ENCODE data around the gene SIN3A. TPM values are rescaled to one million over a fixed set of nuclear protein-coding genes. Genes with fewer than 3 reads are reported as not detected.

Gene SIN3A
- total and polyA plus RNA-seq, 2 donors (not counting 1 experiment from before 2014, with no cell fraction given) = 32.0 to 153 TPM

DNA sequence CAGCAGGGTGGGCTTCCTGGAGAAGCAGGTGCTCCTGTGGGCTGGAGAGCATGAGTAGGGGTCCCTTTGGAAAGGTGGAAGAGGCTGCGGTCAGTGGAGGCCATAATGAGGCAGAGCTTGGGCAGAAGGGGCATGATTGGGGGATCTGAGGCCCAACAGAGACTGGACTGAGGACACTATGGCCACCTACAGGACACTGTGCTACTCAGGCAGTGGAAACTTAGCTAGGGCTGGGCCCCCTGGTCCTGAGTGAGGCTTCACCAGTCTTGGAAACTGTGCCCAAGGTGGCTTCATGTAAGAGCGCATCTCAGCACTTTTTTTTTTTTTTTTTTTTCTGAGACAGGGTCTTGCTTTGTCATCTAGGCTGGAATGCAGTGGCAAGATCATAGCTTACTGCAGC lies 121.9 kb downstream of the SIN3A start:
- H3K9me3 Mint-ChIP-seq (ENCODE audit: insufficient read depth) = no peaks in the 10 kb centered on the region
- H3K27ac ChIP-seq (ENCODE audit: low read length in 2 of 2) = no peak overlapping the region
- no peaks in the 10 kb centered on the region for H4K20me1 ChIP-seq (ENCODE audit: control insufficient read depth, insufficient read depth, low read length, poor library complexity, severe bottlenecking)
- ChIA-PET CTCF (interaction anchor here (0.7 to 1.0 kb wide), 3 partner anchors 38 to 300 kb away, joined by 3 to 4 read pairs (median 3); no protein-coding TSS in a partner anchor), POLR2A (no interaction called here)
- H3K27me3 ChIP-seq (replicated peaks in 1 of 4; ENCODE audit: control extremely low read depth in 1 of 4, control insufficient read depth in 3 of 4, insufficient read depth in 4 of 4, low read length in 3 of 4) = peaks cover 0 to 2% (median 0%) of the 10 kb centered on the region in 4 experiments
- TF ChIP-seq, protein P1, sequence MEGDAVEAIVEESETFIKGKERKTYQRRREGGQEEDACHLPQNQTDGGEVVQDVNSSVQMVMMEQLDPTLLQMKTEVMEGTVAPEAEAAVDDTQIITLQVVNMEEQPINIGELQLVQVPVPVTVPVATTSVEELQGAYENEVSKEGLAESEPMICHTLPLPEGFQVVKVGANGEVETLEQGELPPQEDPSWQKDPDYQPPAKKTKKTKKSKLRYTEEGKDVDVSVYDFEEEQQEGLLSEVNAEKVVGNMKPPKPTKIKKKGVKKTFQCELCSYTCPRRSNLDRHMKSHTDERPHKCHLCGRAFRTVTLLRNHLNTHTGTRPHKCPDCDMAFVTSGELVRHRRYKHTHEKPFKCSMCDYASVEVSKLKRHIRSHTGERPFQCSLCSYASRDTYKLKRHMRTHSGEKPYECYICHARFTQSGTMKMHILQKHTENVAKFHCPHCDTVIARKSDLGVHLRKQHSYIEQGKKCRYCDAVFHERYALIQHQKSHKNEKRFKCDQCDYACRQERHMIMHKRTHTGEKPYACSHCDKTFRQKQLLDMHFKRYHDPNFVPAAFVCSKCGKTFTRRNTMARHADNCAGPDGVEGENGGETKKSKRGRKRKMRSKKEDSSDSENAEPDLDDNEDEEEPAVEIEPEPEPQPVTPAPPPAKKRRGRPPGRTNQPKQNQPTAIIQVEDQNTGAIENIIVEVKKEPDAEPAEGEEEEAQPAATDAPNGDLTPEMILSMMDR (IDR thresholded peaks at IDR 0.05) = no peak
- no peak for TF ChIP-seq EZH2 (IDR thresholded peaks at IDR 0.05; ENCODE audit: borderline replicate concordance, insufficient read depth, low read depth, low read length, poor library complexity, severe bottlenecking)
- no peak overlapping the region for H3K9ac ChIP-seq (ENCODE audit: low read length)
- DNase-seq (no peak), ATAC-seq (ENCODE audit: low read depth) (no peak)
- H3K79me2 ChIP-seq (ENCODE audit: control insufficient read depth, insufficient read depth, low read length) = no peaks in the 10 kb centered on the region
- no peaks in the 10 kb centered on the region for H3K4me1 ChIP-seq (ENCODE audit: control insufficient read depth in 2 of 2, insufficient read depth in 2 of 2, low read length in 2 of 2)
- no peak overlapping the region for H3K4me3 Mint-ChIP-seq
- intact Hi-C loops (cut with micrococcal nuclease) = no loop called here
- 100% methylated on average over 1 of the region's 2 CpGs for WGBS (ENCODE audit: insufficient coverage)
- H3K36me3 ChIP-seq (replicated peaks in 1 of 2; ENCODE audit: control extremely low read depth in 1 of 2, control insufficient read depth in 1 of 2, extremely low read depth in 1 of 2, insufficient read depth in 2 of 2, low read length in 1 of 2) = no peaks in the 10 kb centered on the region
- H3K27me3 Mint-ChIP-seq = peaks cover 8% of the 10 kb centered on the region
- H3K27ac Mint-ChIP-seq = no peak overlapping the region
- no peak overlapping the region for H3K4me3 ChIP-seq (ENCODE audit: control extremely low read depth in 1 of 5, extremely low read depth in 1 of 5, insufficient read depth in 1 of 5, low read depth in 2 of 5, low read length in 4 of 5)
- peaks cover 2% of the 10 kb centered on the region for H3K4me1 Mint-ChIP-seq
- no peaks in the 10 kb centered on the region for H3K9me3 ChIP-seq (ENCODE audit: control extremely low read depth in 1 of 3, control insufficient read depth in 2 of 3, insufficient read depth in 1 of 3, low read length in 2 of 3)
- no peak overlapping the region for H3K4me2 ChIP-seq (replicated peaks; ENCODE audit: low read depth, low read length, poor library complexity, severe bottlenecking)
- H2AFZ ChIP-seq (ENCODE audit: insufficient read depth, low read depth, low read length, poor library complexity, severe bottlenecking) = no peak overlapping the region

DNA sequence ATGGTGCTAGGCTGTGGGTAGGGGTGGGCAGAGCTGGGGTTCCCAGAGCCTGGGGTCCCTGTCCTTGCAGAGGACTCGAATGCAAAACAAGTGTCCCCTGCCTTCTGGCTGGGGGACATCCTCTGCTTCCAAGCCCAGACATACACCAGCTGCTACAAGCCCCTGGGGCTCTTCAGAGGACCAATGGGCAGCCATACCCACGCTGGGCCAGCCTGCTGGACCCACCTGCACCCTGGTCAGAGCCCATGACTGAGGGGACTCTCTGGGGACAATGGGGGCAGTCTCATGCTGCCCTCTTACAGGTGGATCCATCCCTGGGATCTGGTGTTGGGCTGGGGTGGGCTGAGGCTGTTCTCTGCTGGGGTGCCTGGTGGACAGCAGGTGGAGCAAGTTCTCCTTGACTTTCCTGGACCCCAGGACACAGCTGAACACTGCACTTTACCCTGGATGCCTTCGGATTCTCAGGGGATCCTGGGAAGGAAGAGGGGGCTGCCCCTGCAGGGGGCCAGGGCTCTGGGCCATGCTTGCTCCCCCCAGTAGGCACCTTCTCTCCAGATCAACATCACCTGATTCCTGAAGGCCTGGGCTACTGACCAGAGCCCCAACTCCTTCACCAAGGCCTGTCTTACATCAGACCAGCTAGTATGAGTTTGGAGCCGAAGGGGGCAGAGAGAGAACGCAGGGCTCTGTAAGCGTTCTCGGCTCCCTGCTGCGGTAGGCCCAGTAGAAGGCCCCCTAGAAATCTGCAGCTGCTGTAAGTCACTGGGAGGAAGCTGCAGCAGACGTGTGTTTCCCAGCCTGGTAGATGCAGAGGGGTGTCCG lies 122.8 kb downstream of the SIN3A start:
- Histone ChIP-seq H3K4me3 (ENCODE audit: control extremely low read depth in 1 of 5, extremely low read depth in 1 of 5, insufficient read depth in 1 of 5, low read depth in 2 of 5, low read length in 4 of 5) (no peak overlapping the region), H3K9ac (ENCODE audit: low read length) (no peak overlapping the region), H4K20me1 (ENCODE audit: control insufficient read depth, insufficient read depth, low read length, poor library complexity, severe bottlenecking) (no peaks in the 10 kb centered on the region), H3K36me3 (replicated peaks in 1 of 2; ENCODE audit: control extremely low read depth in 1 of 2, control insufficient read depth in 1 of 2, extremely low read depth in 1 of 2, insufficient read depth in 2 of 2, low read length in 1 of 2) (no peaks in the 10 kb centered on the region), H2AFZ (ENCODE audit: insufficient read depth, low read depth, low read length, poor library complexity, severe bottlenecking) (no peak overlapping the region), H3K4me1 (ENCODE audit: control insufficient read depth in 2 of 2, insufficient read depth in 2 of 2, low read length in 2 of 2) (no peaks in the 10 kb centered on the region), H3K79me2 (ENCODE audit: control insufficient read depth, insufficient read depth, low read length) (no peaks in the 10 kb centered on the region), H3K4me2 (replicated peaks; ENCODE audit: low read depth, low read length, poor library complexity, severe bottlenecking) (no peak overlapping the region), H3K9me3 (ENCODE audit: control extremely low read depth in 1 of 3, control insufficient read depth in 2 of 3, insufficient read depth in 1 of 3, low read length in 2 of 3) (no peaks in the 10 kb centered on the region), H3K27me3 (replicated peaks in 1 of 4; ENCODE audit: control extremely low read depth in 1 of 4, control insufficient read depth in 3 of 4, insufficient read depth in 4 of 4, low read length in 3 of 4) (peaks cover 0 to 2% (median 0%) of the 10 kb centered on the region in 4 experiments), H3K27ac (ENCODE audit: low read length in 2 of 2) (no peak overlapping the region)
- ATAC-seq (ENCODE audit: low read depth) = no peak
- Mint-ChIP-seq H3K27ac (no peak overlapping the region), H3K27me3 (peaks cover 8% of the 10 kb centered on the region), H3K4me3 (no peak overlapping the region), H3K4me1 (peaks cover 2% of the 10 kb centered on the region), H3K9me3 (ENCODE audit: insufficient read depth) (no peaks in the 10 kb centered on the region)
- no peak for DNase-seq
- 69% methylated on average over 9 of the region's 10 CpGs for WGBS (ENCODE audit: insufficient coverage)
- intact Hi-C loops (cut with micrococcal nuclease) = no loop called here
- ChIA-PET POLR2A (interaction anchor here (0.6 to 0.9 kb wide), 2 partner anchors 18 to 52 kb away, joined by 3 read pairs; partner anchors contain the start of gene NEIL1), CTCF (interaction anchor here (0.5 to 1.0 kb wide), 3 partner anchors 39 to 299 kb away, joined by 3 to 4 read pairs (median 3); no protein-coding TSS in a partner anchor)
- no peak for TF ChIP-seq EZH2 (IDR thresholded peaks at IDR 0.05; ENCODE audit: borderline replicate concordance, insufficient read depth, low read depth, low read length, poor library complexity, severe bottlenecking)
- TF ChIP-seq, protein P1 (IDR thresholded peaks at IDR 0.05) = no peak
